Measurements from ENCODE around the gene SPRR2D. TPM values are rescaled to one million over a fixed set of nuclear protein-coding genes. Genes with fewer than 3 reads are reported as not detected.
A peak's percentile ranks its signal among the peaks of the same experiment; 100 is the strongest.

Gene SPRR2D
- total and polyA plus RNA-seq, 4 donors, result 1.0 to 2.5 TPM; not detected in 2

DNA sequence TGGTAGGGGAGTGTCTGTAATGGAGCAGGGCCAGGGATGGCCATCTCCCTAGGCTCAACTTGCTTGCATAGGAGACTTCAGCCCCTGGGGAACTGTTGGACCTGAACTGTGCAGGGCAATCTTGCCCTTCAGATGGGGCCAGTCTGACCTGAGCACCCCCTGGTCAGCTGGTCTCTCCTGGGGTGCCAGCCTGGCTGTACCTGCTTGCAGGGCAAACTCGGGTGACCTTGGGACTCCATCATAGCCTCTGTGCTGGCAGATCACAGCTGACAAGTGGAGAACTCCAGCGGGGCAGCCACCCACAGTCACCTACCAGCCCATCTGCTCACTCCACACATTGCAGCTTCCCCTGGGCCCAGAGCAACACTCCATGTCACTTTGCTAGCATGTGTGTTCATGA, 8.3 kb upstream of the SPRR2D start:
- ATAC-seq (ENCODE audit: insufficient read depth, low FRiP score) (no peak), DNase-seq (no peak)
- WGBS, 2 donors, result 87 to 89% methylated on average over 2 of the region's 2 CpGs
- no peaks in the 10 kb centered on the region for H3K36me3 ChIP-seq (ENCODE audit: control insufficient read depth in 4 of 4, insufficient read depth in 4 of 4, low read length in 4 of 4)
- TF ChIP-seq, protein P1, sequence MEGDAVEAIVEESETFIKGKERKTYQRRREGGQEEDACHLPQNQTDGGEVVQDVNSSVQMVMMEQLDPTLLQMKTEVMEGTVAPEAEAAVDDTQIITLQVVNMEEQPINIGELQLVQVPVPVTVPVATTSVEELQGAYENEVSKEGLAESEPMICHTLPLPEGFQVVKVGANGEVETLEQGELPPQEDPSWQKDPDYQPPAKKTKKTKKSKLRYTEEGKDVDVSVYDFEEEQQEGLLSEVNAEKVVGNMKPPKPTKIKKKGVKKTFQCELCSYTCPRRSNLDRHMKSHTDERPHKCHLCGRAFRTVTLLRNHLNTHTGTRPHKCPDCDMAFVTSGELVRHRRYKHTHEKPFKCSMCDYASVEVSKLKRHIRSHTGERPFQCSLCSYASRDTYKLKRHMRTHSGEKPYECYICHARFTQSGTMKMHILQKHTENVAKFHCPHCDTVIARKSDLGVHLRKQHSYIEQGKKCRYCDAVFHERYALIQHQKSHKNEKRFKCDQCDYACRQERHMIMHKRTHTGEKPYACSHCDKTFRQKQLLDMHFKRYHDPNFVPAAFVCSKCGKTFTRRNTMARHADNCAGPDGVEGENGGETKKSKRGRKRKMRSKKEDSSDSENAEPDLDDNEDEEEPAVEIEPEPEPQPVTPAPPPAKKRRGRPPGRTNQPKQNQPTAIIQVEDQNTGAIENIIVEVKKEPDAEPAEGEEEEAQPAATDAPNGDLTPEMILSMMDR (IDR thresholded peaks at IDR 0.05; ENCODE audit: control extremely low read depth, extremely low read depth), result no peak
- no peaks in the 10 kb centered on the region for H3K4me1 ChIP-seq (ENCODE audit: control insufficient read depth in 5 of 5, insufficient read depth in 5 of 5, low read length in 5 of 5)
- no peak overlapping the region for H3K27ac ChIP-seq (ENCODE audit: low read depth in 1 of 2, low read length in 1 of 2)
- peaks cover 0 to 3% (median 0%) of the 10 kb centered on the region in 4 donors for H3K9me3 ChIP-seq (ENCODE audit: control insufficient read depth in 4 of 4, insufficient read depth in 3 of 4, low read length in 3 of 4)
- no peak overlapping the region for H3K4me3 ChIP-seq
- no peaks in the 10 kb centered on the region for H3K27me3 ChIP-seq (ENCODE audit: control insufficient read depth in 3 of 3, insufficient read depth in 3 of 3, low read length in 2 of 3)
- H3K9ac ChIP-seq (ENCODE audit: insufficient read depth in 1 of 2, low read length in 2 of 2), result no peak overlapping the region

DNA sequence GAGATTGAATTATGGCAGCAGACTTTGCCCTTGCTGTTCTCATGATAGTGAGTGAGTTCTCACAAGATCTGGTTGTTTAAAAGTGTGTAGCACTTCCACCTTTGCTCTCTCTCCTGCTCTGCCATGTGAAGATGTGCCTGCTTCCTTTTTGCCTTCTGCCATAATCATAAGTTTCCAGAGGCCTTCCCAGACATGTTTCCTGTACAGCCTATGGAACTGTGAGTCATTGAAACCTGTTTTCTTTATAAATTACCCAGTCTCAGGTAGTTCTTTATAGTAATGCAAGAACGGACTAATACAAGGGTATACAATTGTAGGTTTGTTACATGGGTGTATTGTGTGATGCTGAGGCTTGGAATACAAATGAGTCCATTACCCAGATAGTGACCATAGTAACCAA, 5.7 kb downstream of the SPRR2D start:
- Histone ChIP-seq H3K4me1 (ENCODE audit: control insufficient read depth in 5 of 5, insufficient read depth in 5 of 5, low read length in 5 of 5) (no peaks in the 10 kb centered on the region), H3K4me3 (no peak overlapping the region), H3K9ac (ENCODE audit: insufficient read depth in 1 of 2, low read length in 2 of 2) (no peak overlapping the region), H3K36me3 (ENCODE audit: control insufficient read depth in 4 of 4, insufficient read depth in 4 of 4, low read length in 4 of 4) (no peaks in the 10 kb centered on the region), H3K27me3 (ENCODE audit: control insufficient read depth in 3 of 3, insufficient read depth in 3 of 3, low read length in 2 of 3) (no peaks in the 10 kb centered on the region), H3K27ac (ENCODE audit: low read depth in 1 of 2, low read length in 1 of 2) (no peak overlapping the region), H3K9me3 (ENCODE audit: control insufficient read depth in 4 of 4, insufficient read depth in 3 of 4, low read length in 3 of 4) (no peaks in the 10 kb centered on the region)
- DNase-seq (no peak), ATAC-seq (ENCODE audit: insufficient read depth, low FRiP score) (no peak)
- WGBS, 2 donors, result 81 to 84% methylated on average over 1 of the region's 1 CpG
- TF ChIP-seq, protein P1 (IDR thresholded peaks at IDR 0.05; ENCODE audit: control extremely low read depth, extremely low read depth), result no peak

DNA sequence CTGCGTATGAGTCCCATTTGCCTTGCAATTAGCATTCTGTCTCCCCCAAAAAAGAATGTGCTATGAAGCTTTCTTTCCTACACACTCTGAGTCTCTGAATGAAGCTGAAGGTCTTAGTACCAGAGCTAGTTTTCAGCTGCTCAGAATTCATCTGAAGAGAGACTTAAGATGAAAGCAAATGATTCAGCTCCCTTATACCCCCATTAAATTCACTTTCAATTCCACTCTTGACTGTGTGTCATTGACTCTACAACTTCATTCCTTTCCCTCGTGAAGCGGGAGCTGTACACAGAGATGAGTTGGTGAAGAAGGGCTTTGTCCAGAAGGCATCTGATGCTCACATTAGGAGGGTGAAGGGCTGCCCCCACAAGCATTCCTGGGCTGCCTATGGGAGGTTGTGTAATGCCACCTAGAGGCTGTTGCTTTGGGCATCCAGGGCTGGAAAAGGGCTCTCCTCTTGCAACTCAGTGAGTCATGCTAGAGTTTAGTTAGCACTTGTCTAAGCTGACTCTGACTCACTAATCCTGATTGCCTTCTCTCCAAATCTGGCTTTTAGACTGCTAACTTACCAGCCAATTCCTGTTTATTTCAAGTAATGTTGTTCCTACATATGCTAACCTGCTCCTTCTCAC, 8.1 kb downstream of the SPRR2D start:
- peak in 1 of 3 donors; percentile 0 for DNase-seq
- no peaks in the 10 kb centered on the region for H3K4me1 ChIP-seq (ENCODE audit: control insufficient read depth in 5 of 5, insufficient read depth in 5 of 5, low read length in 5 of 5)
- no peak overlapping the region for H3K9ac ChIP-seq (ENCODE audit: insufficient read depth in 1 of 2, low read length in 2 of 2)
- no peak overlapping the region for H3K27ac ChIP-seq (ENCODE audit: low read depth in 1 of 2, low read length in 1 of 2)
- H3K36me3 ChIP-seq (ENCODE audit: control insufficient read depth in 4 of 4, insufficient read depth in 4 of 4, low read length in 4 of 4), result no peaks in the 10 kb centered on the region
- H3K9me3 ChIP-seq (ENCODE audit: control insufficient read depth in 4 of 4, insufficient read depth in 3 of 4, low read length in 3 of 4), result peaks cover 0 to 3% (median 0%) of the 10 kb centered on the region in 4 donors
- TF ChIP-seq, protein P1 (IDR thresholded peaks at IDR 0.05; ENCODE audit: control extremely low read depth, extremely low read depth), result no peak
- WGBS, 2 donors, result 29 to 48% methylated on average over 3 of the region's 3 CpGs
- H3K27me3 ChIP-seq (ENCODE audit: control insufficient read depth in 3 of 3, insufficient read depth in 3 of 3, low read length in 2 of 3), result no peaks in the 10 kb centered on the region
- no peak overlapping the region for H3K4me3 ChIP-seq
- peak; percentile 53 for ATAC-seq (ENCODE audit: insufficient read depth, low FRiP score)

DNA sequence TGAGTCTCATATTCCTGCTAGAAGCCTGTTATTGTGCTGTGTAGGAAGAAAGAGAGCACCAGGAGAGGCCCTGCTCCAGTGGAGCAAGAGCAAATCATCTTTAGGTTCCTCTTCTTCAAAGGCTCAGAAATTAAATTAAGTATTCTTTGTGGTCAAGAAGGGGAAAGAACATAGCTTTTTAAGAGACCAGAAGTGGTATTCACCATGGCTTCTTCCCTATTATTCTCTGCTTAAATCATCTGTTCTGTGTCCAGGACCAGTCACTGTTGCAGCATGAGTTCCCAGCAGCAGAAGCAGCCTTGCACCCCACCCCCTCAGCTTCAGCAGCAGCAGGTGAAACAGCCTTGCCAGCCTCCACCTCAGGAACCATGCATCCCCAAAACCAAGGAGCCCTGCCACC, 8.8 kb downstream of the SPRR2D start:
- DNase-seq (no peak), ATAC-seq (ENCODE audit: insufficient read depth, low FRiP score) (no peak)
- TF ChIP-seq, protein P1 (IDR thresholded peaks at IDR 0.05; ENCODE audit: control extremely low read depth, extremely low read depth), result no peak
- H3K9ac ChIP-seq (ENCODE audit: insufficient read depth in 1 of 2, low read length in 2 of 2), result no peak overlapping the region
- no peak overlapping the region for H3K4me3 ChIP-seq
- H3K27ac ChIP-seq (ENCODE audit: low read depth in 1 of 2, low read length in 1 of 2), result no peak overlapping the region
- H3K9me3 ChIP-seq (ENCODE audit: control insufficient read depth in 4 of 4, insufficient read depth in 3 of 4, low read length in 3 of 4), result peaks cover 0 to 3% (median 0%) of the 10 kb centered on the region in 4 donors
- H3K4me1 ChIP-seq (ENCODE audit: control insufficient read depth in 5 of 5, insufficient read depth in 5 of 5, low read length in 5 of 5), result no peaks in the 10 kb centered on the region
- H3K27me3 ChIP-seq (ENCODE audit: control insufficient read depth in 3 of 3, insufficient read depth in 3 of 3, low read length in 2 of 3), result no peaks in the 10 kb centered on the region
- no peaks in the 10 kb centered on the region for H3K36me3 ChIP-seq (ENCODE audit: control insufficient read depth in 4 of 4, insufficient read depth in 4 of 4, low read length in 4 of 4)

Data from lung (tissue), 12 donors.